Right kidney (tissue), 1 donor: ENCODE data around the gene EYS.
"Not testable (repeated sequence)": the region's sequence is repeated elsewhere in the genome, so short reads cannot be mapped to it uniquely, and the experiment has no call there.

Source experiments
- DNase-seq: peaks from one replicate; pipeline ENCODE4 v3.0.0-alpha.2; 2016

The EYS gene

DNA sequence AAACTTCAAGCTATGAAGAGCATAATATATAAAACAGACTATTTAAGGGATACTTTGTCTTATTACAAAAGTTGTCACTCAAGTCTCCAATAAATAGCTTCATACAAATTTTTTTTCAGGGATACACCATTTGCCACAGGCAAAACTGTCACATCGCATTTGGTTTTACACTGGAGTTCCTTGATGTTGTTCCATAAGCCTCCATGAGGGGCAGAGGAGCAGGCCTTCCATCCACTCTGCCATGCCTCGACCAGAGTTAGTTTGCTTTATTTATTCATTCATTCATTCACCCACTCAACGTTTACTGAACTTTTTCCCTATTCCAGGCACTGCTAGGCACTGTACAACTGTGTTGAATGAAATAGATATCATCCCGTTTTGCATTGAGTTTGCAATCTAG lies 1824.8 kb downstream of the EYS start:
- no peak for DNase-seq

DNA sequence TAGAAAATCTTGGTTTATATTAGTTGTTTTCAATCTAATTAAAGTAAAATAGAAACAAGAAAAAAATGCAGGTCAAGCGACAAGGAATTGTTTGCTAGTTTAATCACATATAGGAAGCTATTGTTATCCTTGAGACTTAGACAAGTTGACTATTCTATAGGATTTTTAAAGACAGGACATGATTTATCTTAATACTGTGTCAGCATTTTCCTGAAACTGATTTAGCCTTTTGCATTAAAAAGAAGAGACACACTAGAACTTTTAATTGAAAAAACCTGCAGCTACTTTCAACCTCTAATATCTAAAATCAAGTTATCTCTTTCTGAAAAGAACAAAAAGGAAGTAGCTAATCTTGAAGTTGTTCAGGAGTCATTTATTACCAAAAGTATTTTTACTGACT lies 1825.2 kb downstream of the EYS start:
- no peak for DNase-seq

DNA sequence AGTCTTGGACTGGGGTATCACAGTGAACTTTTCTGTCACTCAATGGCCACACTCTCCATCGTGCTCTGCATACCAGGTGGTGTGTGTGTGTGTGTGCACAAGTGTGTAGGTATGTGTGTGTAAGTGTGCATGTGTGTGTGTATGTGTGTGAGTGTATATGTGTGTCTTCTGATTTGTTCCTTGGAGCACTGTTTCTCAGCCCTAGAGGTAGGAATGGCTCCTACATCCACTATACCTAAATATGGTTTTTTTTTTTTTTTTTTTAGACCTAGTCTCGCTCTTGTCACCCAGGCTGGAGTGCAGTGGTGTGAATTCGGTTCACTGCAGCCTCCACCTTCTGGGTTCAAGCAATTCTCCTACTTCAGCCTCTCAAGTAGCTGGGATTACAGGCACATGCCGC lies 1834.8 kb downstream of the EYS start:
- DNase-seq: no peak

DNA sequence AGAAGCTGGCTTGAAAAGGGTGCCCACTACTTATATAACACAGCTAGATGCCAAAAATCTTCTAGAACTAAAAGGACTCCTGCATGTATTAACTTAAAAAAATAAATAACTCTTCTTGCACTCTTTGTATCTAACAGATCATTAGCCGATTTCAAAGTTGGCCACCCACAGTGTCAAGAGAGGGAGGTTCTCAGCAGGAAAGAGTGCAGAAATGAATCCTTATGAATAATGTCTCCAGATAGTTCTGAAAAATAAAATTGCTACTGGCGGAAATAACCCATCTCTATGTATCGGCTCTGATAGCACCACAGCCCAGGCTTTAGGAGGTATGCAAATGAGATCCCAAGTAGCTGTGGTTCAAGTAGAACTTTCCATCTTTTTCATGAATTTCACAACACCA lies 1838.7 kb downstream of the EYS start:
- no peak for DNase-seq

DNA sequence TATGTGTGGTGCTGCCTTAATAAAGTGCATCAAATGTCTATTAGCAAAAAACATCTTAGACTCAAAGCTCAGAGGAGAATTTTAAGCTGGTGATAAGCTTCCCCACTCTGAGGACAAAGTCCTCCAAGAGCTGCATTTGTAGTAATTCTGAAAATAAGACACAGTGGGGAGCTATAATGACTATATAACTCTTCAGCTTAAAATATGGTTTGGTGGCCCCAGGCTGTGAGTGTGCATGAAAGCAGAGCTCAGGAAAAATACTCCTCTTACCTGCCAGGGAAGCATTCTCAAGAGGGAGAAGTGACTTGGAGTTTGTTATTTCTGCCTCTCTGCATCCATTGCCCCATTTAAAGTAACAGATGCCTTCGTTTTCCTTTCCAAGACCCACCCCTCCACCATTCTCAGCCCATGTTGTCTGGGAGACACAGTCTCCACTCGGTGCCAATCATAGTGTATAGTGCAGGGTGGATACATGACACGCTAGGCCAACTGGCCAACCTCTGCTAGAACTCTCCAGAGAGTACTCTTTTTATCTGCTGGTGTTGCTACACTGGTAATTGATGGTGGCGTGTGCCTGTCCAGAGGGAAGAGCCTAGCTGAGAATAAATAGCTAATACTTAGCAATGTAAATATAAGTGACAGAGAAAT lies 1842.2 kb downstream of the EYS start:
- DNase-seq: no peak

DNA sequence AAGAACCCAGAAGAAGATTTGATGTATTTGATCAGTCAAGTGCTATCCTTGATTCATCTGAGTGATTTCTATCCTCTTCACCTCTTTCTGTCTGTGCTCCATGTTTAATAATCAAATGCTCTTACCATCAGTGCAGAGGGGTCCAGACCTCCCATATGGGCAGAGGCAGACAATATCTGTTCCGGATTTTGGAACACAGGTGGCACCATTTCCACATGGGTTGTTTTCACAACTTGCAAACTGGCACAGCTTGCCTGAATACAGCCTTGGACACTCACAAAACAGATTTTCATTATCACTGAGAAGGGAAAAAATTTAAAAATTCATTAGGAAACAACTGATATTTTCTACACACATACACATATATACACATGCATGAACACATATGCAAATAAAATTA lies 1843.0 kb downstream of the EYS start:
- DNase-seq: no peak

DNA sequence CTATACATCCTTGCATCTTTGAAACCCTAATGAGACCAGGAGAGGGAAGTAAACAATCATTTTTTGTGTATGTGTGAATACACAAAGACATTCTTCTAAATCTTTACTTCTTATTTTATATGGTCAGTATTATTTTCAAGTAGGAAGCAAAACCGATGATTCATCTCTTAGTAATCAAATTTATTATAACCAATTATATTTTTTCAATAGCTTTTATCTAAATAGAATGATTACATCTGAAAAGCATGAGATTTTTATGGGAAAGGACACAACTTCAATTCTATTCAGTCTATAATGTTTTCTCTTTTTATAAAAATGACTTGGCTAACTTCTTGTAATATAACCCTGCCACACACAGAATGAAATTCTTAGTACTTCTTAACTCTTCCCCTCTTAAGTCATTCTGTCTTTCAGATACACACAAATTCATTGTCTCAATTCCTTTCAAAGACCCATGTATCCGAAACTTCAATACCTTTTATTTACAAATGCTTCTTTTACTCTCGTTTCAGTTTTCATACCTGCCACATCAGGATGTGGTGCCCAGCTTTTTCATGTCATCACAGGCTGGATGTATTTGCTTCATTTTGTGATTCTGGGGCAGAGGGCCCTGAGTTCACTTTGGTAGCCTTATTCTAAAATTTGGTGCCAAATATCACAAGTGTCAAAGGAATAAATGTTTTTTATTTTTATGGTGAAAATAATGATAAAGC lies 1844.4 kb downstream of the EYS start:
- no peak for DNase-seq

DNA sequence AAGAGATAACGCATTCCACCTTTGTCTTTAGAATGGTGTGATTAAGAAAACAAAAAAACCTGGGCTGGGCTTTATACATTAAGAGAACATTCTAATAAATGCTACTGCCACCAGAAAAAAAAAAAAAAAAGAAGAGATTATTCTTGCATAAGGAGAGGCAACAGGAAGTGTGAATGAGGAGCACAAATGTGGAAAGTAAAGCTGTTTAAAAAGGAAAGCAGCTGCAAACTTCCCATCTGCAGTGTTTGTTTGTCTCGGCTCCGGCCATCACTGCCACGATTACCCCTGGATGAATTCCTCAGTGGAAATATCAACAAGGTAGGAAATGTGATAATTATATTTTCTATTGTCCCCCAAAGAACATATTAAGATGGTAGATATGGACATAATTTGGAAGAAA lies 1847.5 kb downstream of the EYS start:
- no peak for DNase-seq

DNA sequence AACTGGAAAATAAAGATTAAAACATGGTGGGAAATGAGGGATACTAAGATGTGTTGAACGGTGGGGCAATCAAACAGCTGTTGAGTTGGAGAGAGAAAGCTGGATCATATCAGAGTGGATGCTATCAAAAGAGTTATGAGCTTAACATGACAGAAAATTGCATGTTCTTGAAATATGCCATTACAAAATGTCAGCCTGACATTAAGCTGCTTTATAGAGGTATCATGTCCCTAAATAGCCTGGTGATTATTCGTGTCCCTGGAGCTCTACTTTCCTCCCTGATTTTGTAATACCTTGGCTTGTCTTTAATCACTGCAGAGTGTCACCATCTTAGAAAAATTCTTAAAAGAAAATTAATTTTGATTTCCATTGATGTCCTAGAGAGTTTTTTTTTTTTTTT lies 1848.3 kb downstream of the EYS start:
- no peak for DNase-seq

DNA sequence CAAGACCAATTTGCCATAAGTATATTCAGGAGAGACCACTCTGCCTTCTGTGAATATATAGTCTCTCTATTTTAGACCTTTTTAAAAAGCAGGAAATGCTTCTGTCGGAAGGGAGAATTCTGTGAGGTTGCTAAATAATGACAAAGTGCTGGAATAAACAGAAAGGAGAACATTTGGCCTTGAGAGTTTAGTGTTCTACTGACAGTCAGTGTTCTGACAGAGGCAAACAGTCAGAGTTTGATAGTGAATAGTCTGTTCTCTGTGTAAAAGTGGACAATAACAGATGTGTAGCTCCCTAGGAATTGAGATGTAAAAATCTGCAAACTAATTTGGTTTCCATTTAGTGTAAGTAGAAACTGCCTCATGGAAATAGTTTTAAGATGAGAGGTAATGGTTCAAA lies 1850.8 kb downstream of the EYS start:
- DNase-seq: no peak

DNA sequence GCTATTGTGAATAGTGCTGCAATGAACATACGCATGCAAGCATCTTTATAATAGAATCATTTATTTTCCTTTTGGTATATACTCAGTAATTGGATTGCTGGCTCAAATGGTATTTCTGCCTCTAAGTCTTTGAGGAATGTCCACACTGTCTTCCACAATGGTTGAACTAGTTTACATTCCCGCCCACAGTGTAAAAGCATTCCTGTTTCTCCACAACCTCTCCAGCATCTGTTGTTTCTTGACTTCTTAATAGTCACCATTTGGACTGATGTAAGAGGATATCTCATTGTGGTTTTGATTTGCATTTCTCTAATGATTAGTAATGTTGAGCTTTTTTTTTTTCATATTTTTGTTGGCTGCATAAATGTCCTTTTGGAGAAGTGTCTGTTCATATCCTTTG lies 1862.7 kb downstream of the EYS start:
- DNase-seq: no peak

DNA sequence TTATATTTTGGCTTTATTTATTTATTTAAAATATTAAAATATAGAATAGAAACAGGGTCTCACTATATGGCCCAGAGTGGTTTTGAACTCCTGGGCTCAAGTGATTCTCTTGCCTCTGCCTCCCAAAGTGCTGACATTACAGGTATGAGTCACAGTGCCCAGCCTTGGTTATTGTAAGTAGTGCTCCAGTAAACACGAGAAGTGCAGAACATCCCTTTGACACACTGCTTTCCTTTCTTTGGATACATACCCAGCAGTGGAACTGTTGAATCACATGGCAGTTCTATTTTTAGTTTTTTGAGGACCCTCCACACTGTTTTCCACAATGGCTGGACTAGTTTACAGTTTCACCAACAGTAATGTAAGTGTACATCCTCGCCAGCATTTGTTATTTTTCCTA lies 1867.5 kb downstream of the EYS start:
- DNase-seq: no peak

DNA sequence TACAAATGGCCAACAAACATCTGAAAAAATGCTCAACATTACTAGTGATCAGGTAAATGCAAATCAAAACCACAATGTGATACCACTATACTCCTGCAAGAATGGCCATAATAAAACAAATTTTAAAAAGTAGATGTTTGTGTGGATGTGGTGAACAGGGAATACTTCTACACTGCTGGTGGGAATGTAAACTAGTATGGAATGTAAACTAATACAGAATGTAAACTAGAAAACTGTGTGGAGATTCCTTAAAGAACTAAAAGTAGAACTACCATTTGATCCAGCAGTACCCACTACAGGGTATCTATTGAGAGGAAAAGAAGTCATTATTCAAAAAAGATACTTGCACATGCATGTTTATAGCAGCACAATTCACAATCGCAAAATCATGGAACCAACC lies 1878.3 kb downstream of the EYS start:
- not testable (repeated sequence) for DNase-seq

DNA sequence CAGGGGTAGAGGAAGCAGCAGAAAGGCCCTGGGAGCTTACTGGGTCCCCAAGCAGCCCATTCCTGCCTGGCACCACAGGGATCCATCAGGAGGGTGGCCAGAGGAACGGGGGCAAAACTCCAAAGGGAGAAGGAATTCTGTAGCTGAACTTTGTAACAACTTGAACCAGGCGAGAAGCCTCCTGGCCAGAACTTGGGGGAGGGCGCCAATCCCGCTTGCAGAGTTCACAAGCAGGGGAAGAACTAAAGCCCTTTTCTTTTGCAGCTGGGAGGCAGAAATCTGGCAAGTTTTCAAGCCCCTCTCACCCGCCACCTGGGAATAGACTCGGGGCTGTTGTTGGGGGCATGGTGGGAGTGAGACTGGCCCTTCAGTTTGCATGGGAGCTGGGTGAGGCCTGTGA lies 1882.3 kb downstream of the EYS start:
- DNase-seq: no peak

DNA sequence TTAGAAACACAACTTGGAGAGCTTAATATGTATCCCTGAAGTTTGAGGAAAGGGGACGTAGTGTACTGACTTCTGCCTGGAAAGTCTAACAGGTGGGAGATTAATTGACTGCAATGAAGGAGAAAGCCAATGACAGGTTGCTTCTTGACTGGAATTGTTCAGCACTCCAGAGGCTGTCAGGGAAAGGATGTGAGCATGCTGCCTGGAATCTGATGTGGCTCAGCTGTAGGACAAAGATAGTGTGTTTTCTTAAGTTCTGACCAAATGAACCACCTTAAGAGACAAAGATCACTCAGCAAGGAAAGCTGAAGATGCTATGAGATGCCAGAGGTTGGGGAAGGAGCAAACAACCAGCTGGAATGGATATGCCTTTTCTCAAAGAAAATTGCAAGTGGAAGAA lies 1885.6 kb downstream of the EYS start:
- no peak for DNase-seq

DNA sequence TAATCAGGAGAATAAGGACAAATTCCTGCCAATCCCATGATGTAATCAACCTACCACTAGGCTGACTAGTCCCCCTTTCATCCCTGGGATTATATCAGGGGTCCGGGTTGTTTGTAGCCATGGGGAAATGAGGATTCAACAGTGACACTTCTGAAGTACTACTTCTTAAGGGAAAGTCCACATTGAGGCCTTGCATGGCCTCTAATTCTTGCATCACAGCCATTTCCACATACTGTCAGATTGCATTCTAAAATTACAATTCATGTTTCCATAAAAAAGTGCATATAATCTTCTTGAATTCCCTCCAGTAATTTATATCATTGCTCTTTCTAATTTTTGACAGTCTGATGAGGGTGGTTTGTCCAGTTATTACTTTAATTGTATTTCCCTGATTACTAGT lies 1887.2 kb downstream of the EYS start:
- no peak for DNase-seq

DNA sequence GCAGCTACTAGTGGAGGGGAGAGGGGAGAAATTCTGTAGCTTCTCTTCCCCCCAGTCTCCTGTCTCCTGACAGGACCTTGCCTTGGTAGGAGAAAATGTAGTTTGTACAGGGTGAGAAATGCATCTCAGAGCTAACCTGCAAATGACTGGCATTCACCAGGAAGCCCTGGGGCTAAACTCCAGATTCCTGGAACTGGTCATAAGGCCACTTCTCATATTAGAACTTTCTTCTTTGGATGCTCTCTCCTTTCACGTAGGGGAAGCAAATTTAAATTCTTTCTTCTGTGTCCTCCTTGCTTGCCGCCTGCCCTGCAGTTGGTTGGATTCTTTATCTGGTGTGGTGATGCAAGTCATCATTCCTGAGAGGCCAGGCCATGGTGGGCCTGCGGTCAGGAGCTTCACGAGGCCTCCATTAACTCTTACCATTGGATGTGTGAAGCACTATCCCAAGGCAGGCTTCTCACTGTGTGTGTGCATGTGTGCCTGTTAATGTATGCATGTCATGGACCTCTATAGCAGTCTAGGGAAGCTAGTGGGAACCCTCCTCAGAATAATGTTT lies 1889.5 kb downstream of the EYS start:
- DNase-seq: no peak

DNA sequence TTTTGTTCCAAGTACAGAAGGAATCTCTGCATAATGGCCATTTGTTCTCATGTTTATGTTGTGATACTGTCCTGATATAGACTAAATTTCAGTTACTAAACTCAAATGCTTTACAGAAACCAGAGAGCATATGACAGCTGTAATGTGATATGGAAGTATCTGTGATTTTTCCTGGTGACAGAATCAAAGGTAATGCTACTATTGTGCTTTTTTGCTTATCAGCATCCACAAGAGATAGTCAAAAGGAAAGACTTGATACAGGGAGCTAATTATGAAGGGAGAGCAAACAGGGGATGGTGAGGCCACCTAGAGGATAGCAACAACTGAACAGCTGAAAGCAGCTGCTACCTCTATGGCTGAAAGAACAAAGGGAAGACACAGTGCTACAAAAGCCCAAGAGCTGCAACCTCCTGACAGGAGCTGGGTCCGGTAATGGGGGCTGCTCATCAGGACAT lies 1890.0 kb downstream of the EYS start:
- DNase-seq: no peak

DNA sequence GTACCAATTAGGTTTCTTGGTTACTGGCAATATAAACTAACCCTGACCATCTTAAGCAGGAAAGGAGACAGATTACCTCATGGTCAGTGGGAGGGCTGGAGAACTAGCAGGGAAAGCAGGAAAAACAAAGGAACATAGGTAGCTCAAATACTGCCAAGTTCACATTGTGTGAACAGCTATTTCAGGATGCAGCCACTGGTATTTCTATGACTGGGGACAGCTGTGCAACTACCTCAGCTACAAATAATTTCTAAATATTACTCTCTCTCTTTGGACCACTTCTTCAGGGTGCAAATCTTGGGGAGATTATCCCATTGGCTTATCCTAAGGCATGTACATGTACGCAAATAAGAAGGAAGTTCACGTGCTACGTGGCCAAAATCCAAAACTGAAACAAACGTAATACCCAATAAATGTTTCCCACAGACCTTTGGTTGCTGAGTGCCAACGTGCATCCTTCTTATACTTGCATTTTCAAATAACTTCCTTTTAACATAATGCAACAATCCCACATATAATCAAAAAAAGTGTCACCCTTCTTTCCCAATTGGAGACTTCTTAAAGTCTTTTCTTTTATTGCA lies 1890.5 kb downstream of the EYS start:
- DNase-seq: no peak

DNA sequence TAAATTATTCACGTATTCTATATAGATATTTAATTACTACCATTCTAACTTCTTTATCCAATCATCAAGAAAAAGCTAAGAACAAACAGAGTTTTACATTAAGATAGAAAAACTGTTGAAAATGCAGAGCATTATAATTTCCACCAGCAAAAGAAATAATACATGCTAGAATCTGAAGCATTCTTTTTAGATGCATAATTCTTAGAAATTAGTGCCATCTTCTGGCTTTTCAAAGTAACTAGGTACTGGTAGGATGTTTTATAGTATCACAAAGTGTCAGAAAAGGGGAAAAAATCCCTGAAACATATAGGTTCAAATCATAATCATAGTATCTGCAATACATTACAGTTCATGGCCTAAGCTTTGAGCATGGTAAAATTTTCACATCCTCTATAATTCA lies 1892.6 kb downstream of the EYS start:
- DNase-seq: no peak

DNA sequence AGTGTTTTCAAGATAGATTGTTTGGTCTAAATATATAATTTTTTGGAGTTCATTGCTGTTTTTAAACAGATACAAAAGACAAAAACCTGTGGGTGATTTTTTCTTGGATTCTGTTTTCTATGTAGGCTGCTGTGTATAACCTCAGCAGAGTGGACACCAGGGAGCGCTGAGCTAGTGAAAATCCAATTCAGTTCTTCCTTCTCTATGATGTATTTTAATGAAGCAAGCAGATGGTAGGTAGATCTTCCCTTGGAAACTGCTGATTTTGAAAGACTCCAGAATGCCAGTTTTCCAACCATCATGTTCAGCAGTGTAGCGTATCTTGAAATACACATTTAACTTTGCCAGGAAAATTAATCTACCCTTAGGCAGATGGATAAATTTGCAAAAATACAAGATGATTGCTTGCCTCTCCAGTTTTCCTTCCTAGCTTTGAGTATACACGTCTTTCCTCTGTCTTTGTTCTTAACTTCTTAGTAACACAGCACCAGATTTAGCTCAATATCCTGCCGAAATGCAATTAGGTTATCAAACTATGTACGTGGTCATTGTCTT lies 1893.4 kb downstream of the EYS start:
- DNase-seq: no peak

DNA sequence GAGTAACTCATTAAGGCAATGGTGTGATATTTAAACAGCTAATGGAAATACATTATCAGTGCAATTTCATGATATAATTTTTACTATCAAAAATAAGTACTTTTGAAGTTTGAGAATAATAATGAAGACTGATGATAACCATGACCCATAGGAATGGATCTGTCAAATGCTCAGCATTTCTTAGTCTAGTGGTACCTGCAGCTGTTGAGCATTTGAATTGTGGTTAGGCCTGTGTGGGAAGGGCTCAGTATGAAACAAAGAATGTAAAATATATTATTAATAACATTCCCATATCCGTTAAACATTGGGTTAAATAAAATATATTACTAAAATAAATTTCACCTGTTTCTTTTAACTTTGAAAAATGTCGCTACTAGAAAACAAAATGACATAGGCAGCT lies 1898.5 kb downstream of the EYS start:
- no peak for DNase-seq

DNA sequence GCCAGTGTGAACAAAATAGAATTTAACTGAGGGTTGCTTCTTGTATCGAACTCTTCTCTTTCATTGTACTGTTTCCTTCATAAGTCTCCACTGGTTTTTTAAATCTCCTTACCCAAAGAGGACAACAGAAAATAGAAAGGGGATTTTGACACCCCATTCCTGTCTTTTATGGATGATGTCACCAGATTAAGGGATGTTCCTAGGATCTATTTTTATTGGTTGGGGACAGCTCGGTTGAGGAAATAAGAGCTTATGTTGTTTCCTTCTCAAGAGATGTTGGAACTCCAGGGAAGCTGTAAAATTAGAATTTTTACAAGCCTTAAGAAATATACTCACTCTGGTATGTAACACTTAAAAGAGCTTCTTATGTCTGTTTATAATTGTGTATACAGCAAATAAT lies 1900.0 kb downstream of the EYS start:
- no peak for DNase-seq

DNA sequence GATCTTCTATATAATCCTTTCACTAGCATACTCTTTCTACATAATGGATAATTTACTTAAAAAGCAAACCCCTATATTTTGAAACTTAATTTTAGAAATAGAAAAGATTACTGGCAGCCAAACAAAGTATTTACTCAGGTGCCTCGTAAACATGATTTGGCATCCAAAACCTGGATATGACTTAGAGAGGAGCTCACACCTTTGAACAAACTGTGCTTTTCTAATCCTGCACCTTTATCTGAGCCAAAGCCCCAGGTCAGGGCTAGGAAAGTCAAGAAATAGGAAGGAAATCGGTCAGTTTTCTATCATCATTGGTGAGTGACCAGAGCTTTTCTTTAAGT lies 1900.5 kb downstream of the EYS start:
- no peak for DNase-seq
